ENCODE measurements around the gene OTOGL. TPM values are rescaled to one million over a fixed set of nuclear protein-coding genes. Genes with fewer than 3 reads are reported as not detected.

The OTOGL gene
- total and polyA plus RNA-seq, 12 donors: 0.04 to 0.52 (median 0.13) TPM; not detected in 1

DNA sequence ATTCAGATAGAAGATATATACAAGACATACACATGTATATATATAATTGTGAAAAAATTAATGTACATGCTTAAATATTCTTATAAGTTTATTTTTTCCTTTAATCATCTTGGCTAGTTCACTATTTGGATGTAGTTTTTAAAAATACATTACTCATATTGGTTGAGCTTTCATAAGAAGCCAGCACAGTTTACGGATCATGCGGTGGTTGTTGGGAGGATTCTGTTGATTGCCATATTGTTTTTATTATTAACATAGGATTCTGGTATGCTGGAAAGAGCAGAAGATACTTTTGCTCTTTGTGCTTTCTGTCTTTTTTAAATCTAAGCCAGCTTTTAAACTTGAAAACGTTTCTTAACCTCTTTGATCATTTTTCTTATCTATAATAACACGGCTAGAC, 163.4 kb downstream of the OTOGL start:
- intact Hi-C loops (cut with DNase I): loop anchor here in 1 of 2 donors (10.0 kb wide), 2 partner anchors 708 to 858 kb away; no protein-coding TSS in a partner anchor
- no peak for TF ChIP-seq POLR2A (IDR thresholded peaks at IDR 0.05)
- TF ChIP-seq CTCF (IDR thresholded peaks at IDR 0.05): no peak

GRCh38 chr12:80264386-80264785, 165.0 kb downstream of the OTOGL start:
- H3K27me3 ChIP-seq: peaks cover 5% of the 10 kb centered on the region
- no peak overlapping the region for H3K4me3 ChIP-seq
- H3K36me3 ChIP-seq (replicated peaks in 1 of 2): no peaks in the 10 kb centered on the region
- intact Hi-C loops (cut with DNase I): loop anchor here in 1 of 2 donors (10.0 kb wide), 2 partner anchors 710 to 860 kb away; no protein-coding TSS in a partner anchor
- no peaks in the 10 kb centered on the region for H3K4me1 ChIP-seq (replicated peaks in 1 of 2)
- H3K27ac ChIP-seq: no peak overlapping the region
- TF ChIP-seq POLR2A (IDR thresholded peaks at IDR 0.05): no peak
- no peak for TF ChIP-seq CTCF (IDR thresholded peaks at IDR 0.05)
- H3K9me3 ChIP-seq (replicated peaks in 1 of 3): no peaks in the 10 kb centered on the region
- no peak for DNase-seq

More for the DNA sequence above, 163.4 kb downstream of the OTOGL start:
- no peaks in the 10 kb centered on the region for H3K9me3 ChIP-seq (replicated peaks in 1 of 3)
- H3K27ac ChIP-seq: no peak overlapping the region
- no peaks in the 10 kb centered on the region for H3K4me1 ChIP-seq (replicated peaks in 1 of 2)
- DNase-seq: no peak
- peaks cover 5% of the 10 kb centered on the region for H3K27me3 ChIP-seq
- no peak overlapping the region for H3K4me3 ChIP-seq
- WGBS, 4 donors: 55 to 61% (median 59%) methylated on average over 4 of the region's 4 CpGs
- H3K36me3 ChIP-seq (replicated peaks in 1 of 2): no peaks in the 10 kb centered on the region

DNA sequence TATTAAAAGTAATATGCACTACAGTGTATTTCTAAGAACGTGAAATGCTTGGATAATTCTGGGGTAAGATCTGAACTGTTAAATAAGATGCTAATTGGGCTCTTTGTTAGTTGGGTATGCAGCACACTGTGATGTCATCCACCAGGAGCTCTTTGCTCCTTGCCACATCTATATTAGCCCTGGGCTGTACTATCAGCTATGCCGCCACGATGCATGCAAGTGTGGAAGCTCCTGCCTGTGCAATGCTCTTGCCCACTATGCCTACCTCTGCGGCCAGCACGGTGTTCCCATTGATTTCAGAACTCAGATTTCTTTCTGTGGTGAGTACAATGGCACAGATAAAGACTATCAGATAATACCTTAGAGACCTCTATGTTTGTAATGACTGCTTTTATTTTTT, 165.6 kb downstream of the OTOGL start:
- no peak overlapping the region for H3K4me3 ChIP-seq
- H3K4me1 ChIP-seq (replicated peaks in 1 of 2): no peaks in the 10 kb centered on the region
- no peak overlapping the region for H3K27ac ChIP-seq
- H3K27me3 ChIP-seq: peaks cover 5% of the 10 kb centered on the region
- intact Hi-C loops (cut with DNase I): loop anchor here in 1 of 2 donors (10.0 kb wide), 2 partner anchors 710 to 860 kb away; no protein-coding TSS in a partner anchor
- no peak for TF ChIP-seq POLR2A (IDR thresholded peaks at IDR 0.05)
- TF ChIP-seq CTCF (IDR thresholded peaks at IDR 0.05): no peak
- 80 to 88% (median 87%) methylated on average over 5 of the region's 5 CpGs for WGBS, 4 donors
- no peak for DNase-seq
- H3K36me3 ChIP-seq (replicated peaks in 1 of 2): no peaks in the 10 kb centered on the region
- no peaks in the 10 kb centered on the region for H3K9me3 ChIP-seq (replicated peaks in 1 of 3)

DNA sequence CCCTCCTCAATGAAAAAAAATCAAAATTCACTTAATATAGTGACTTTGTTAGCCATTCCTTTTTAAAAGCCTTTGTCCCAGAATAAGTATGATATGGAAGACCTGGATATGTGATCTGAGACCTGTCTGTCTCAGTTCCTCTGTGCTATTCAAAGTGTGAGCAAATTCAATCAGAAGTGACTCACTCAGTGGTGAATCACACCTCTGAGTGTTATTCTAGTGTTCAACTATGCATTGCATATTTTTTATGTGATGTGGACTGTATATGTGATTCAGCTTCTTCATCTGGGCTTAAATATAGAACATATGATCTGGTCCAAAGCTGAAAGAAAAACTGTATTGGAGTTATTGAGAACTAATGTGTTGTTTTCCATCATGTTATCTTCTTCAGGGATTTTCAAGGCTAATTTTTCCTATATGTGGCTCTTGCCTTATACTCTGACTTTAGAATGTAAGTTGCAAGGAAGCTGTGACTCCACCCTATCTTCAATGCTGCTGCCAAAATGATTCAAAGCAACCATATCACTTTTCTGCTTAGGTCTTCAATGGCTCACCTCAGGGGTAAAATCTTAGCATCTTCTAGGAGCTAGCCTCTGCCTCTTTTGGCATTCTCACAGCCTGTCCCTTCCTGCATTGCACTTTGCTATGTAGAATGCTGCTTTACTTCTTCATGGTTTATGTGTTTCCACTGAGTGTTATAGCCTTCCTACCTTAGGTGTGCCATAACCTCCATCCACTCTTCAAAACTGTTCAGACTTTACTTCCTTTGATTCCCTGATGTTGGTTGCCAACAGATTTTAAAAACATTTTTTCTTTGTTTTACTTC, 169.8 kb downstream of the OTOGL start:
- no peaks in the 10 kb centered on the region for H3K9me3 ChIP-seq (replicated peaks in 1 of 3)
- no peaks in the 10 kb centered on the region for H3K4me1 ChIP-seq (replicated peaks in 1 of 2)
- H3K4me3 ChIP-seq: no peak overlapping the region
- DNase-seq: no peak
- TF ChIP-seq CTCF (IDR thresholded peaks at IDR 0.05) (no peak), POLR2A (IDR thresholded peaks at IDR 0.05) (no peak)
- H3K27me3 ChIP-seq: no peaks in the 10 kb centered on the region
- no peaks in the 10 kb centered on the region for H3K36me3 ChIP-seq (replicated peaks in 1 of 2)
- no peak overlapping the region for H3K27ac ChIP-seq
- intact Hi-C loops (cut with DNase I): loop anchor here in 1 of 2 donors (10.0 kb wide), 2 partner anchors 714 to 864 kb away; no protein-coding TSS in a partner anchor

Measured in adrenal gland (tissue), 12 donors.